ENCODE results near the gene ARSI.

DNA sequence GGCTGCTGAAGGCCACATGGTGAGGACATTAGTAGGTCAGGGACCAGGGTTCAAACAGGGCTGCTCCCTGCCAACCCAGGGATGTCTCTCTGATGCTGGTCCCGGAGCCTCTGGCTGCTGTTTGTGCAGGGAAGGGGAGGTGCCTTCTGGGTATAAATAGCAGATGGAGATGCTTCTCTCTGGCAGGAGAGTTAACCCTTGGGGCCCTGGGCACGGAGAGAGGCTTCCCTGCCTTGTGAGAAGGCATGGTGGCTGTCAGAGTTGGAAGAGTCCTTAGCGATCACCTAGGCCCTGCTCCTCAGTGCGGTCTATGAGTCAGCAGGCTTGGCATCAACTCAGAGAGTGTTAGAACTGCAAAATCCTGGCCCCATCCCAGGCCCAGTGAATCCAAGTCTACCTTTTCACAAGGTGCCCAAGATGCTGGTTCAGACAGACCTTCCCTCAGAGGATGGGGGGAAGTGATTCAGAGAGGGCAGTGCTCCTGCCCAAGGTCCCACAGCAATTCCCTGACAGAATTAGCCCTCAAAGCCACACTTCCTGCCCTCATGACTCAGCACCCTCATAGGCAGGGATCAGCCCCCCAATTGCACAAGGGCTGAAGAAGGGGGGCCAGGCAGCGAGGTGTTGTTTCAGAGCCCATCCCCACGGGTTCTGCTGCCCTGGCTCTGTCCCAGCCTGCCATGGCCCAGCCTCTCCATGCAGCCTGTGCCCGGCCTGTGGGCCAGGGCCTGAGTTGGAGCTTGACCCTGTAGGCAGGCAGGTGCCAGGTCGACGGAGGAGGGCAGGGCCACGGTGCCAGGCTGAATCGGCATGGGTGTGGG lies 38.7 kb downstream of the ARSI start:
- TF ChIP-seq, protein P1, sequence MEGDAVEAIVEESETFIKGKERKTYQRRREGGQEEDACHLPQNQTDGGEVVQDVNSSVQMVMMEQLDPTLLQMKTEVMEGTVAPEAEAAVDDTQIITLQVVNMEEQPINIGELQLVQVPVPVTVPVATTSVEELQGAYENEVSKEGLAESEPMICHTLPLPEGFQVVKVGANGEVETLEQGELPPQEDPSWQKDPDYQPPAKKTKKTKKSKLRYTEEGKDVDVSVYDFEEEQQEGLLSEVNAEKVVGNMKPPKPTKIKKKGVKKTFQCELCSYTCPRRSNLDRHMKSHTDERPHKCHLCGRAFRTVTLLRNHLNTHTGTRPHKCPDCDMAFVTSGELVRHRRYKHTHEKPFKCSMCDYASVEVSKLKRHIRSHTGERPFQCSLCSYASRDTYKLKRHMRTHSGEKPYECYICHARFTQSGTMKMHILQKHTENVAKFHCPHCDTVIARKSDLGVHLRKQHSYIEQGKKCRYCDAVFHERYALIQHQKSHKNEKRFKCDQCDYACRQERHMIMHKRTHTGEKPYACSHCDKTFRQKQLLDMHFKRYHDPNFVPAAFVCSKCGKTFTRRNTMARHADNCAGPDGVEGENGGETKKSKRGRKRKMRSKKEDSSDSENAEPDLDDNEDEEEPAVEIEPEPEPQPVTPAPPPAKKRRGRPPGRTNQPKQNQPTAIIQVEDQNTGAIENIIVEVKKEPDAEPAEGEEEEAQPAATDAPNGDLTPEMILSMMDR (conservative IDR thresholded peaks at IDR 0.05) = no peak
- TF ChIP-seq ZFX (IDR thresholded peaks at IDR 0.05) = no peak
